ENCODE data around the gene OTOF. TPM values are rescaled to one million over a fixed set of nuclear protein-coding genes. Genes with fewer than 3 reads are reported as not detected.
A peak's percentile ranks its signal among the peaks of the same experiment; 100 is the strongest.

Gene OTOF
- total and polyA plus RNA-seq, 10 donors = 0.06 to 1.6 (median 0.25) TPM

DNA sequence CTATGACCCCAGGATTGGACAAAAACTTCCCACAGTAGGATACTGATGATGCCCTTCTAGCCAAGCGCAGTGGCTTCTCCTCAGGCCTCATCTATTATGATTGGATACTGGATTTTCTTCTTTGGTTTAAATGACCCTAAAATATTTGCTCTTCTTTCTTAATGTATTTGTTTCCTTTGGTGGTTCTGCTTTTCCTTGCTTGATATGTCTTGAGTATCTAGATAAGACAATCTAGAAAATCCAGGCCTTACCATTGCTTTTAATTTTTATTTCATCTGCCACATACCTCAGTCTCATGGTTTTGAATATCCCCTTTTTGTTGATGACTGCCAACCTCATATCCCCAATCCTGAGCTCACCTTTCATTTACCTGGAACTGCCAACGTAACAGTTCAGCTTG is 35.6 kb downstream of the OTOF start:
- H3K9me3 ChIP-seq = no peaks in the 10 kb centered on the region
- 81 to 96% (median 88%) methylated on average over 2 of the region's 2 CpGs for WGBS, 5 donors
- intact Hi-C loops (cut with DNase I; ENCODE audit: low total_unique reads) = no loop called here
- no peak overlapping the region for H3K27ac ChIP-seq
- H3K4me3 ChIP-seq = no peak overlapping the region
- DNase-seq = no peak
- H3K4me1 ChIP-seq = peaks cover 0 to 5% (median 0%) of the 10 kb centered on the region in 6 donors
- no peak for TF ChIP-seq POLR2A (IDR thresholded peaks at IDR 0.05)
- TF ChIP-seq POLR2AphosphoS5 (IDR thresholded peaks at IDR 0.05) = no peak
- TF ChIP-seq, protein P1, sequence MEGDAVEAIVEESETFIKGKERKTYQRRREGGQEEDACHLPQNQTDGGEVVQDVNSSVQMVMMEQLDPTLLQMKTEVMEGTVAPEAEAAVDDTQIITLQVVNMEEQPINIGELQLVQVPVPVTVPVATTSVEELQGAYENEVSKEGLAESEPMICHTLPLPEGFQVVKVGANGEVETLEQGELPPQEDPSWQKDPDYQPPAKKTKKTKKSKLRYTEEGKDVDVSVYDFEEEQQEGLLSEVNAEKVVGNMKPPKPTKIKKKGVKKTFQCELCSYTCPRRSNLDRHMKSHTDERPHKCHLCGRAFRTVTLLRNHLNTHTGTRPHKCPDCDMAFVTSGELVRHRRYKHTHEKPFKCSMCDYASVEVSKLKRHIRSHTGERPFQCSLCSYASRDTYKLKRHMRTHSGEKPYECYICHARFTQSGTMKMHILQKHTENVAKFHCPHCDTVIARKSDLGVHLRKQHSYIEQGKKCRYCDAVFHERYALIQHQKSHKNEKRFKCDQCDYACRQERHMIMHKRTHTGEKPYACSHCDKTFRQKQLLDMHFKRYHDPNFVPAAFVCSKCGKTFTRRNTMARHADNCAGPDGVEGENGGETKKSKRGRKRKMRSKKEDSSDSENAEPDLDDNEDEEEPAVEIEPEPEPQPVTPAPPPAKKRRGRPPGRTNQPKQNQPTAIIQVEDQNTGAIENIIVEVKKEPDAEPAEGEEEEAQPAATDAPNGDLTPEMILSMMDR (IDR thresholded peaks at IDR 0.05 in 8 of 11, conservative IDR thresholded peaks at IDR 0.05 in 3 of 11) = no peak
- peaks cover 0 to 1% (median 0%) of the 10 kb centered on the region in 7 donors for H3K27me3 ChIP-seq (replicated peaks in 1 of 7)
- no peaks in the 10 kb centered on the region for H3K36me3 ChIP-seq

DNA sequence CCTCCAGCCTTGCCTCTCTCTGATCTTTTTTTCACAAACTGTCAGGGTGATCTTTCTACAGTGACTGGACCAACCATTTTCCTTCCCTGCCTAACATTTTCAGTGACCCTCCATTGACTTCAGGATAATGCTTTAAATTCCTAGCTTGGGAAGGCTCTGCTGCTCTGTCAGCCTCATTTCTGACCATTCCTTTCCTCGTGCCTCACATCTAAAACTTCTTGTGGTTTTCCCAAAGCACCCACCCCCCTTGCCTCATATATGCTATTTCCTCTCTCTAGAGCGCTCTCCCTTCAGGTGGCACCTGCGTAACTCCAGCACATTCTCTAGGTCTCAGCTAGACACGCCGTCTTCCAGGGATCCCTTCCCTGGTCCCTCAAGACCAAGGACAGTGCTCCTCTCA is 39.0 kb downstream of the OTOF start:
- TF ChIP-seq, protein P1 (IDR thresholded peaks at IDR 0.05 in 8 of 11, conservative IDR thresholded peaks at IDR 0.05 in 3 of 11) = no peak
- TF ChIP-seq POLR2AphosphoS5 (IDR thresholded peaks at IDR 0.05) = no peak
- no peak for TF ChIP-seq POLR2A (IDR thresholded peaks at IDR 0.05)
- H3K36me3 ChIP-seq = no peaks in the 10 kb centered on the region
- DNase-seq = no peak
- peaks cover 0 to 5% (median 0%) of the 10 kb centered on the region in 6 donors for H3K4me1 ChIP-seq
- intact Hi-C loops (cut with DNase I; ENCODE audit: low total_unique reads) = no loop called here
- no peak overlapping the region for H3K4me3 ChIP-seq
- peaks cover 0 to 3% (median 0%) of the 10 kb centered on the region in 7 donors for H3K27me3 ChIP-seq (replicated peaks in 1 of 7)
- peak overlapping the region in 2 of 8 donors; percentile 8 to 28 for H3K27ac ChIP-seq
- 57 to 70% (median 63%) methylated on average over 5 of the region's 5 CpGs for WGBS, 5 donors
- H3K9me3 ChIP-seq = no peaks in the 10 kb centered on the region

DNA sequence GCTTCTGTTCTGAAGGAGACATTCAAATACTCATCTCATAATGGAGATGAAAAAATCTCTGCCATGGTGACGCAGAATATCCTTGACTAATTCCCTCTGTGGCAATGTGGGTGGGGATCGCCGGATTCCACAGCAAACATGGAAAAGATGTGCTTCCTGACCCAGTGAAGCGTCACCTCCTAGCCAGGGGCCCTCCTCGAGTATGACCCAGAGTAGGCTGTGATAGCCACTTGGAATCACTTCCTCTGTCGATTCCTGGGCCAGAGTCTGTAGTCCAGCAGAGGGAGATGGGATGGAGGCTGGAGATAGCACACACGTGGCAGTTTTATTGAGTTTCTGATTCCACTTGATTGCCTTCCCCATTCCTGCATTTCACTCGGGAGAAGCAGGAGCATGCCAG is 39.4 kb downstream of the OTOF start:
- intact Hi-C loops (cut with DNase I; ENCODE audit: low total_unique reads) = no loop called here
- Histone ChIP-seq H3K27ac (peak overlapping the region in 2 of 8 donors; percentile 8 to 28), H3K36me3 (no peaks in the 10 kb centered on the region), H3K4me3 (no peak overlapping the region), H3K27me3 (replicated peaks in 1 of 7) (peaks cover 0 to 3% (median 0%) of the 10 kb centered on the region in 7 donors), H3K9me3 (no peaks in the 10 kb centered on the region), H3K4me1 (peaks cover 0 to 5% (median 0%) of the 10 kb centered on the region in 6 donors)
- DNase-seq = no peak
- TF ChIP-seq POLR2A (IDR thresholded peaks at IDR 0.05) (no peak), POLR2AphosphoS5 (IDR thresholded peaks at IDR 0.05) (peak in 1 of 3 donors; percentile 44)
- TF ChIP-seq, protein P1 (IDR thresholded peaks at IDR 0.05 in 8 of 11, conservative IDR thresholded peaks at IDR 0.05 in 3 of 11) = peak in 1 of 11 experiments; percentile 9
- 48 to 66% (median 57%) methylated on average over 8 of the region's 8 CpGs for WGBS, 5 donors

- Histone ChIP-seq H3K4me1 (peaks cover 0 to 5% (median 0%) of the 10 kb centered on the region in 6 donors), H3K9me3 (no peaks in the 10 kb centered on the region), H3K4me3 (no peak overlapping the region), H3K27ac (no peak overlapping the region), H3K27me3 (replicated peaks in 1 of 7) (peaks cover 0 to 3% (median 0%) of the 10 kb centered on the region in 7 donors), H3K36me3 (no peaks in the 10 kb centered on the region)
- TF ChIP-seq, protein P1 (IDR thresholded peaks at IDR 0.05 in 8 of 11, conservative IDR thresholded peaks at IDR 0.05 in 3 of 11) = no peak
- TF ChIP-seq POLR2A (IDR thresholded peaks at IDR 0.05) = no peak
- no peak for TF ChIP-seq POLR2AphosphoS5 (IDR thresholded peaks at IDR 0.05)
- no peak for DNase-seq
- WGBS, 5 donors = 85 to 98% (median 94%) methylated on average over 2 of the region's 2 CpGs
- intact Hi-C loops (cut with DNase I; ENCODE audit: low total_unique reads) = no loop called here
Observed at GRCh38 chr2:26435106-26435505, 42.8 kb downstream of the OTOF start.

Data from spleen (tissue), 11 donors.